HG03439 (cell line): Measurements from ENCODE around the gene DIPK1A.

Source experiments
- ATAC-seq: cut with Tn5 transposase; IDR thresholded peaks from one replicate; pipeline ENCODE4 v1.9.1; 2021; ENCODE audit warnings: mild to moderate bottlenecking, moderate library complexity; ENCODE audit not compliant: unreplicated experiment

DIPK1A gene

GRCh38 chr1:92808381-92808780 lies 152.9 kb downstream of the DIPK1A start:
- no peak for ATAC-seq

- no peak for ATAC-seq
These were observed 156.0 kb downstream of the DIPK1A start for GRCh38 chr1:92805216-92805615.

GRCh38 chr1:92804721-92805201 lies 156.5 kb downstream of the DIPK1A start:
- ATAC-seq = no peak

GRCh38 chr1:92803140-92803887 lies 157.9 kb downstream of the DIPK1A start:
- ATAC-seq = no peak

- ATAC-seq = no peak
These were observed 163.3 kb downstream of the DIPK1A start for GRCh38 chr1:92797961-92798360.

GRCh38 chr1:92797297-92797696 lies 164.0 kb downstream of the DIPK1A start:
- ATAC-seq = no peak

GRCh38 chr1:92795166-92795565 lies 166.1 kb downstream of the DIPK1A start:
- no peak for ATAC-seq

- ATAC-seq = no peak
These were observed 168.9 kb downstream of the DIPK1A start for GRCh38 chr1:92792340-92792782.
